Choroid plexus epithelial cell (primary cell): ENCODE data around the gene TIE1.

Experiments
- DNase-seq: peaks from one replicate; pipeline ENCODE4 v3.0.0-alpha.2; 2010; ENCODE audit warnings: low read depth
- H3K4me3 ChIP-seq: 2 replicates; pipeline ENCODE4 v1.5.1; 2011; ENCODE audit warnings: low read depth, mild to moderate bottlenecking, control low read depth, low read length, moderate library complexity
- CTCF ChIP-seq: conservative IDR thresholded peaks from 2 replicates; pipeline ENCODE4 v1.5.1; 2011; ENCODE audit warnings: low read depth, mild to moderate bottlenecking, control low read depth, inconsistent platforms, low read length, moderate library complexity

Gene TIE1

GRCh38 chr1:43274125-43274803 lies 26.5 kb upstream of the TIE1 start:
- peak; percentile 56 for DNase-seq
- TF ChIP-seq CTCF, result no peak
- H3K4me3 ChIP-seq, result no peak overlapping the region

DNA sequence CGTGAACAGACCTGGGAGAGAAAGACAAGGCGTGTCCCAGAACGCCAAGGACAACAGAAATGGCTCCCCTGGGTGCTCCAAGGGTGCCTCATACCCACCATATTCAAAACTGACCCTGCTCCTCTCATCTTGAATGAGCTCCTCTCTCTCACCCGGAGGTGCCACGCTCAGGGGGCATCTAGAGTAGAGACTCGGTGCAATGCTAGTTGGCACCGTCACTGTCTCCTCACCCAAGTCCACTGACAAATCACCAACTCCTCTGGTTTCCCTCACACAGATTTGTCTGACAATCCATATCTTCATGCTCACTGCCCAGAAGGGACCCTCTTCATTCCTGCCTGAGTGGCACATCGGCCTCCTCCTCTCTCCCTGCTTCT lies 26.0 kb upstream of the TIE1 start:
- no peak for TF ChIP-seq CTCF
- H3K4me3 ChIP-seq, result no peak overlapping the region

DNA sequence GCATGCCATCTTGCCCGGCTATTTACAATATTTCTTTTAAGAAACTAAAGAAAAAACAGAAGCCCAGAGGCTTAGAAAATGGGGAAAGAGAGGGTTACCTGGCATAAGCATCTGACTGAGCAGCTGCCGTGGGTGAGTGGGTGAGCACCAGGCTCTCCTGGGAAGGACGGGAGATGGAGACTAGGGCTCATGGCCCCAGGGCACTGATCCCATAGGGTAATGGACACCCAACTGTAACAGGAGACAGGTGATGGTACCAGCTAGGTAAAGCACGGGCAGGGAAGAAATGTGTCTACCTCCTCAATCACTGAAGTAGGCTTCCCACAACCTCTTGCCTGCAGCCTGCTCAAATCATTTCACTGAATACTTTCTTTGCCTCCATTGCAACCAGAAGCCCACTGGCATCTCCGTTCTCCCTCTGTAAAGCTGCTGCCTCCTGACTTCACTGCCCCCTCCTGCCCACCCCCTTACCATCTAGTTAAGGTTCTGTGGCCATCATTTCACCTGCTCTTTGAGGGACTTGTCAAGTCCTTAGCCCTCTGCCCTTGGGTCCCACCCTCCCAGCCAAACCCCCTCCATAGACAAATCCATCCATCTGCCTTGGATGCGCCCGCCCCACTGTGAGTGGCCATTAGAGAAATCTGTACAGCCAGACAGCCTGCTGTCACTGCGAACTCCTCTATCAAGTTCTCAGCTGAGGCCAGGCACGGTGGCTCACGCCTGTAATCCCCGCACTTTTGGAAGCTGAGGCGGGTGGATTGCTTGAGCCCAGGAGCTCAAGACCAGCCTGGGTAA lies 24.8 kb upstream of the TIE1 start:
- DNase-seq, result no peak
- TF ChIP-seq CTCF, result no peak
- no peak overlapping the region for H3K4me3 ChIP-seq

More for the DNA sequence above, 26.0 kb upstream of the TIE1 start:
- DNase-seq, result no peak

- DNase-seq, result no peak
Observed at GRCh38 chr1:43276673-43277072, 24.1 kb upstream of the TIE1 start.

GRCh38 chr1:43277116-43277876 lies 23.5 kb upstream of the TIE1 start:
- no peak for DNase-seq
- no peak for TF ChIP-seq CTCF

More at GRCh38 chr1:43276673-43277072, 24.1 kb upstream of the TIE1 start:
- no peak for TF ChIP-seq CTCF
- H3K4me3 ChIP-seq, result no peak overlapping the region

DNA sequence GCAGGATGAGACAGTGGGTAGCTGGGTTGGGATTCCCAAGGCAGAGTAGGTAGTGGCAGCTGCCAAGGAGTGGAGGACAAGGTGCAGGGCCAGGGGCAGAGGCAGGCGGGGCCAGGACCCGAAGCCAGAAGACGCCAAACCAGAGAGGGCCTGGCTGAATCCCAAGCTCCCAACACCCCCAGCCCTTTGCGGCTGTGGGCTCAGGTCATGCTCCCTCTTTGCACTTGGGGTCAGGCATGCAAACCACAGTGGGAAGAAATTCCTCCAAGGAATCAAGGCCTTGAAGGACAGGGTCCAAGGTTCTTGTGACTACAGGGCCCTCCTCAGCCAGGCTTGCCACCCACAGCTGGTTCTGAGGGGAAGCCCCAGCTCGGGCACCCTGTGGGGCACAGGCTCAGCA lies 21.6 kb upstream of the TIE1 start:
- no peak for DNase-seq
- H3K4me3 ChIP-seq, result no peak overlapping the region
- no peak for TF ChIP-seq CTCF

More at GRCh38 chr1:43277116-43277876, 23.5 kb upstream of the TIE1 start:
- no peak overlapping the region for H3K4me3 ChIP-seq
